OCI-LY3 (cell line): Measurements from ENCODE around the gene WTAP.

ENCODE experiments used
- CTCF ChIP-seq: fragments of 200-600, 300-600 bp; sonication (generic); IDR thresholded peaks from 2 replicates; pipeline ENCODE4 v1.5.1; 2014; ENCODE audit warnings: antibody characterized with exemption, low read length, low read depth
- EZH2phosphoT487 ChIP-seq: fragments of 200-600 bp; shearing (Covaris generic); IDR thresholded peaks from 2 replicates; pipeline ENCODE4 v1.6.1; 2018; ENCODE audit warnings: antibody characterized with exemption, mixed run types, low read depth

GRCh38 chr6:159678574-159678973 is 48.7 kb upstream of the WTAP start:
- TF ChIP-seq CTCF: no peak
- no peak for TF ChIP-seq EZH2phosphoT487
